Uterus (tissue), 2 donors: ENCODE results near the gene SHC4.

Experiments
- POLR2A ChIP-seq, 2 donors: fragments of 450-650 bp; IDR thresholded peaks; one replicate each; pipeline ENCODE4 v1.6.1; 2016; ENCODE audit warnings: antibody characterized with exemption in 2 of 2, mild to moderate bottlenecking in 1 of 2, moderate library complexity in 1 of 2
- TF ChIP-seq, protein P1 (sequence below), 4 experiments: fragments of 200-600 bp in 2 of 4; fragments of 450-650 bp in 2 of 4; sonication (generic) in 2 of 4; IDR thresholded peaks; one replicate each; pipeline ENCODE4 v1.5.1; 2016 to 2019; ENCODE audit warnings: antibody characterized with exemption in 4 of 4, mild to moderate bottlenecking in 2 of 4, moderate library complexity in 1 of 4

DNA sequence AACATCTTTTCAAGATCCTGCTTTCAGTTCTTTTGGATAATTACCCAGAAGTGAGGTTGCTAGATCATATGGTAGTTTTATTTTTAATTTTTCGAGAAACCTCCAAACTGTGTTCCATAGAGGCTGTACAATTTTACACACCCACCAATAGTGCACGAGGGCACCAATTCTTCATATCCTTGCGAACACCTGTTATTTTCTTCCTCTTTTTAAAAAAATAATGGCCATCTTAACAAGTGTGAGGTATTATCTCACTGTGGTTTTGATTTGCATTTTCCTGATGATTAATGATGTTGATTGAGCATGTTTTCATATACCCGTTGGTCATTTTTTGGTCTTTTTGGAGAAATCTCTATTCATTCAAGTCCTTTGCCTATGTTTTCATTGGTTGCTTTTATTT is 135.2 kb downstream of the SHC4 start:
- TF ChIP-seq, protein P1, sequence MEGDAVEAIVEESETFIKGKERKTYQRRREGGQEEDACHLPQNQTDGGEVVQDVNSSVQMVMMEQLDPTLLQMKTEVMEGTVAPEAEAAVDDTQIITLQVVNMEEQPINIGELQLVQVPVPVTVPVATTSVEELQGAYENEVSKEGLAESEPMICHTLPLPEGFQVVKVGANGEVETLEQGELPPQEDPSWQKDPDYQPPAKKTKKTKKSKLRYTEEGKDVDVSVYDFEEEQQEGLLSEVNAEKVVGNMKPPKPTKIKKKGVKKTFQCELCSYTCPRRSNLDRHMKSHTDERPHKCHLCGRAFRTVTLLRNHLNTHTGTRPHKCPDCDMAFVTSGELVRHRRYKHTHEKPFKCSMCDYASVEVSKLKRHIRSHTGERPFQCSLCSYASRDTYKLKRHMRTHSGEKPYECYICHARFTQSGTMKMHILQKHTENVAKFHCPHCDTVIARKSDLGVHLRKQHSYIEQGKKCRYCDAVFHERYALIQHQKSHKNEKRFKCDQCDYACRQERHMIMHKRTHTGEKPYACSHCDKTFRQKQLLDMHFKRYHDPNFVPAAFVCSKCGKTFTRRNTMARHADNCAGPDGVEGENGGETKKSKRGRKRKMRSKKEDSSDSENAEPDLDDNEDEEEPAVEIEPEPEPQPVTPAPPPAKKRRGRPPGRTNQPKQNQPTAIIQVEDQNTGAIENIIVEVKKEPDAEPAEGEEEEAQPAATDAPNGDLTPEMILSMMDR (IDR thresholded peaks at IDR 0.05): no peak
- no peak for TF ChIP-seq POLR2A (IDR thresholded peaks at IDR 0.05)
